CD14-positive monocyte (primary cell): ENCODE data around the gene TMEM18. TPM values are rescaled to one million over a fixed set of nuclear protein-coding genes. Genes with fewer than 3 reads are reported as not detected.

Experiments
- DNase-seq, 3 donors: peaks; one replicate each; pipeline ENCODE4 v3.0.0-alpha.2; 2011 to 2022
- H2AFZ ChIP-seq: 2 replicates; pipeline ENCODE4 v1.6.0; 2012; ENCODE audit warnings: mild to moderate bottlenecking, low read depth, low read length, inconsistent platforms; ENCODE audit not compliant: insufficient read depth, poor library complexity, severe bottlenecking
- H3K27ac ChIP-seq, 2 donors: 1 replicate in 1 of 2; 2 replicates in 1 of 2; pipeline ENCODE4 v1.5.1; 2012 to 2013; ENCODE audit warnings: low read length in 2 of 2, control low read depth in 1 of 2, inconsistent platforms in 1 of 2, low read depth in 1 of 2, mild to moderate bottlenecking in 1 of 2
- H3K27me3 ChIP-seq, 2 donors: one replicate each; pipeline versions ENCODE4 v1.6.0 to v1.6.1; 2011 to 2013; ENCODE audit warnings: low read length in 2 of 2; ENCODE audit not compliant: control insufficient read depth in 2 of 2, insufficient read depth in 2 of 2
- H3K36me3 ChIP-seq, 2 donors: replicated peaks in 1 of 2; 1 replicate in 1 of 2; 2 replicates in 1 of 2; pipeline versions ENCODE4 v1.5.1 to v1.6.1; 2012 to 2013; ENCODE audit warnings: low read length in 2 of 2, control low read depth in 1 of 2, inconsistent platforms in 1 of 2, mild to moderate bottlenecking in 1 of 2; ENCODE audit not compliant: insufficient read depth in 2 of 2, control insufficient read depth in 1 of 2
- H3K4me1 ChIP-seq, 2 donors: 1 replicate in 1 of 2; 2 replicates in 1 of 2; pipeline versions ENCODE4 v1.5.1 to v1.6.1; 2012 to 2013; ENCODE audit warnings: low read length in 2 of 2, control low read depth in 1 of 2, inconsistent platforms in 1 of 2, mild to moderate bottlenecking in 1 of 2, moderate library complexity in 1 of 2; ENCODE audit not compliant: insufficient read depth in 2 of 2, control insufficient read depth in 1 of 2
- H3K4me2 ChIP-seq: replicated peaks from 2 replicates; pipeline ENCODE3; 2012; ENCODE audit warnings: low read length, moderate library complexity, mild to moderate bottlenecking; ENCODE audit not compliant: poor library complexity, severe bottlenecking; ENCODE audit errors: extremely low read depth
- H3K4me3 ChIP-seq, 3 experiments: fragments of 200-600 bp in 1 of 3; sonication (generic) in 1 of 3; replicated peaks in 1 of 3; 1 replicate in 2 of 3; 2 replicates in 1 of 3; pipeline ENCODE4 v1.5.1; 2011 to 2013; ENCODE audit warnings: low read length in 3 of 3, mild to moderate bottlenecking in 3 of 3, control low read depth in 2 of 3, low read depth in 2 of 3, inconsistent platforms in 1 of 3, moderate library complexity in 1 of 3
- H3K79me2 ChIP-seq: 2 replicates; pipeline ENCODE4 v1.6.0; 2012; ENCODE audit warnings: mild to moderate bottlenecking, control low read depth, inconsistent platforms, low read length, moderate library complexity; ENCODE audit not compliant: insufficient read depth
- H3K9ac ChIP-seq: 2 replicates; pipeline ENCODE4 v1.6.0; 2017; ENCODE audit warnings: low read length, mild to moderate bottlenecking; ENCODE audit not compliant: insufficient read depth, poor library complexity, severe bottlenecking
- H3K9me3 ChIP-seq, 2 donors: replicated peaks in 1 of 2; 1 replicate in 1 of 2; 2 replicates in 1 of 2; pipeline versions ENCODE4 v1.5.1 to v1.6.1; 2012 to 2013; ENCODE audit warnings: low read length in 2 of 2, control low read depth in 1 of 2; ENCODE audit not compliant: control insufficient read depth in 1 of 2, insufficient read depth in 1 of 2
- H4K20me1 ChIP-seq: 2 replicates; pipeline ENCODE4 v1.6.0; 2012; ENCODE audit warnings: mild to moderate bottlenecking, low read length, control low read depth, moderate library complexity; ENCODE audit not compliant: insufficient read depth
- H3K27ac Mint-ChIP-seq, 7 donors: one replicate each; pipeline ENCODE4 v1.8.0; 2020; ENCODE audit warnings: mild to moderate bottlenecking in 7 of 7, mixed read lengths in 7 of 7, moderate library complexity in 6 of 7, inconsistent platforms in 2 of 7
- H3K27me3 Mint-ChIP-seq, 3 donors: one replicate each; pipeline ENCODE4 v1.8.0; 2021 to 2022; ENCODE audit warnings: low read depth in 3 of 3, mild to moderate bottlenecking in 3 of 3, mixed read lengths in 3 of 3, moderate library complexity in 3 of 3, inconsistent platforms in 1 of 3
- H3K36me3 Mint-ChIP-seq, 2 donors: one replicate each; pipeline ENCODE4 v1.8.0; 2020; ENCODE audit warnings: mixed read lengths in 2 of 2, inconsistent platforms in 1 of 2, mild to moderate bottlenecking in 1 of 2
- H3K4me1 Mint-ChIP-seq: one replicate; pipeline ENCODE4 v1.8.0; 2020; ENCODE audit warnings: mild to moderate bottlenecking, mixed read lengths
- H3K4me3 Mint-ChIP-seq, 2 donors: one replicate each; pipeline ENCODE4 v1.8.0; 2020; ENCODE audit warnings: mild to moderate bottlenecking in 2 of 2, mixed read lengths in 2 of 2, moderate library complexity in 1 of 2
- H3K9me3 Mint-ChIP-seq, 7 donors: one replicate each; pipeline ENCODE4 v1.8.0; 2020 to 2022; ENCODE audit warnings: mixed read lengths in 7 of 7, mild to moderate bottlenecking in 6 of 7, moderate library complexity in 6 of 7, inconsistent platforms in 2 of 7
- CTCF ChIP-seq: fragments of 200-600 bp; IDR thresholded peaks from one replicate; pipeline ENCODE4 v1.8.0; 2022; ENCODE audit warnings: antibody characterized with exemption, mild to moderate bottlenecking
- WGBS: methylation state at CpG from one replicate; pipeline ENCODE4 v1.1.5; 2013; ENCODE audit warnings: missing lambda C conversion rate; ENCODE audit not compliant: insufficient coverage; 5-methylcytosine and 5-hydroxymethylcytosine counted together
- intact Hi-C, 2 donors: fragments of 100-400 bp; cut with micrococcal nuclease; formaldehyde crosslinking; loops; one replicate each; pipeline versions ENCODE4 v1.15.0 to v1.15.1; 2023
- polyA plus RNA-seq, 3 donors: library from polyadenylated mRNA; depleted of rRNA in 1 of 3; unstranded in 2 of 3; stranded (reverse) in 1 of 3; fragments of 300-500 nt in 2 of 3; fragments of >200 nt in 1 of 3; fragmentation: Illumina TruSeq in 2 of 3; gene quantifications; 1 replicate in 2 of 3; 2 replicates in 1 of 3; pipeline ENCODE4 v1.2.3, GENCODE V29; 2012 to 2021

The TMEM18 gene
- polyA plus RNA-seq, 3 donors = 9.3 to 23.5 (median 21.8) TPM

- peaks cover 0 to 2% (median 0%) of the 10 kb centered on the region in 7 donors for H3K9me3 Mint-ChIP-seq
- H3K4me1 Mint-ChIP-seq = peaks cover 20% of the 10 kb centered on the region
- H3K27me3 ChIP-seq = no peaks in the 10 kb centered on the region
- WGBS = 100% methylated on average over 1 of the region's 4 CpGs
- peaks cover 0 to 2% (median 0%) of the 10 kb centered on the region in 3 donors for H3K27me3 Mint-ChIP-seq
- H3K36me3 ChIP-seq = peaks cover 22 to 39% of the 10 kb centered on the region in 2 donors
- TF ChIP-seq CTCF = no peak
- no peak overlapping the region for H3K4me3 ChIP-seq
- peaks cover 28 to 47% of the 10 kb centered on the region in 2 donors for H3K36me3 Mint-ChIP-seq
- no peak overlapping the region for H3K4me3 Mint-ChIP-seq
- H3K4me1 ChIP-seq = peaks cover 16 to 24% of the 10 kb centered on the region in 2 donors
- intact Hi-C loops = loop anchor here in 1 of 2 donors (10.0 kb wide), 1 partner anchor 410 kb away; the partner anchor contains the start of genes ACP1 and SH3YL1
- no peak overlapping the region for H3K4me2 ChIP-seq
- no peak overlapping the region for H2AFZ ChIP-seq
- peak overlapping the region in 3 of 7 donors; percentile 7 to 28 (median 8) for H3K27ac Mint-ChIP-seq
- no peak overlapping the region for H3K9ac ChIP-seq
- no peaks in the 10 kb centered on the region for H3K9me3 ChIP-seq
- peaks cover 28% of the 10 kb centered on the region for H4K20me1 ChIP-seq
- DNase-seq = no peak
- H3K27ac ChIP-seq = no peak overlapping the region
- H3K79me2 ChIP-seq = peaks cover 30% of the 10 kb centered on the region
Observed at GRCh38 chr2:675051-675450, 2.2 kb downstream of the TMEM18 start.

- Histone ChIP-seq H3K4me1 (peaks cover 16 to 24% of the 10 kb centered on the region in 2 donors), H3K27me3 (no peaks in the 10 kb centered on the region), H3K4me2 (no peak overlapping the region), H3K9me3 (no peaks in the 10 kb centered on the region), H3K9ac (peak overlapping the region; percentile 15), H4K20me1 (peaks cover 28% of the 10 kb centered on the region), H3K79me2 (peaks cover 30% of the 10 kb centered on the region), H3K4me3 (no peak overlapping the region), H3K36me3 (peaks cover 28 to 45% of the 10 kb centered on the region in 2 donors), H3K27ac (no peak overlapping the region), H2AFZ (no peak overlapping the region)
- intact Hi-C loops = loop anchor here in 1 of 2 donors (10.0 kb wide), 1 partner anchor 410 kb away; the partner anchor contains the start of genes ACP1 and SH3YL1
- H3K36me3 Mint-ChIP-seq = peaks cover 34 to 53% of the 10 kb centered on the region in 2 donors
- no peak overlapping the region for H3K4me3 Mint-ChIP-seq
- DNase-seq = no peak
- 95% methylated on average over 9 of the region's 9 CpGs for WGBS
- H3K27me3 Mint-ChIP-seq = peaks cover 0 to under 1% (median 0%) of the 10 kb centered on the region in 3 donors
- H3K9me3 Mint-ChIP-seq = peaks cover 0 to 2% (median 0%) of the 10 kb centered on the region in 7 donors
- TF ChIP-seq CTCF = no peak
- peak overlapping the region in 3 of 7 donors; percentile 7 to 28 (median 8) for H3K27ac Mint-ChIP-seq
- H3K4me1 Mint-ChIP-seq = peaks cover 20% of the 10 kb centered on the region
Observed at GRCh38 chr2:674321-674985, 2.8 kb downstream of the TMEM18 start.
